H1 (cell line): ENCODE results near the gene POU6F2.

Experiments
- CEBPB ChIP-seq: IDR thresholded peaks from 2 replicates; pipeline ENCODE4 v1.6.1; 2012; ENCODE audit warnings: low read depth, low read length
- EP300 ChIP-seq, 2 experiments: IDR thresholded peaks; 1 replicate in 1 of 2; 2 replicates in 1 of 2; pipeline ENCODE4 v1.6.1; 2011 to 2012; ENCODE audit warnings: low read depth in 2 of 2, low read length in 2 of 2, mild to moderate bottlenecking in 2 of 2, borderline replicate concordance in 1 of 2, inconsistent platforms in 1 of 2, moderate library complexity in 1 of 2
- TF ChIP-seq, protein P1 (sequence below): IDR thresholded peaks from 2 replicates; pipeline ENCODE4 v1.6.1; 2012; ENCODE audit warnings: low read length, inconsistent platforms
- TF ChIP-seq, protein P2 (sequence below), 3 experiments: IDR thresholded peaks; 1 replicate in 2 of 3; 2 replicates in 1 of 3; pipeline versions ENCODE4 v1.5.1 to v1.6.1; 2011; ENCODE audit warnings: low read length in 3 of 3, mild to moderate bottlenecking in 3 of 3, inconsistent platforms in 2 of 3, low read depth in 1 of 3, moderate library complexity in 1 of 3; ENCODE audit not compliant: insufficient read depth in 1 of 3; ENCODE audit errors: control extremely low read depth in 1 of 3
- TF ChIP-seq, protein P3 (sequence below): IDR thresholded peaks from 2 replicates; pipeline ENCODE4 v1.6.1; 2011; ENCODE audit warnings: low read length, improper control_type of control experiment

- TF ChIP-seq, protein P1, sequence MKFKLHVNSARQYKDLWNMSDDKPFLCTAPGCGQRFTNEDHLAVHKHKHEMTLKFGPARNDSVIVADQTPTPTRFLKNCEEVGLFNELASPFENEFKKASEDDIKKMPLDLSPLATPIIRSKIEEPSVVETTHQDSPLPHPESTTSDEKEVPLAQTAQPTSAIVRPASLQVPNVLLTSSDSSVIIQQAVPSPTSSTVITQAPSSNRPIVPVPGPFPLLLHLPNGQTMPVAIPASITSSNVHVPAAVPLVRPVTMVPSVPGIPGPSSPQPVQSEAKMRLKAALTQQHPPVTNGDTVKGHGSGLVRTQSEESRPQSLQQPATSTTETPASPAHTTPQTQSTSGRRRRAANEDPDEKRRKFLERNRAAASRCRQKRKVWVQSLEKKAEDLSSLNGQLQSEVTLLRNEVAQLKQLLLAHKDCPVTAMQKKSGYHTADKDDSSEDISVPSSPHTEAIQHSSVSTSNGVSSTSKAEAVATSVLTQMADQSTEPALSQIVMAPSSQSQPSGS: no peak
- TF ChIP-seq, protein P2, sequence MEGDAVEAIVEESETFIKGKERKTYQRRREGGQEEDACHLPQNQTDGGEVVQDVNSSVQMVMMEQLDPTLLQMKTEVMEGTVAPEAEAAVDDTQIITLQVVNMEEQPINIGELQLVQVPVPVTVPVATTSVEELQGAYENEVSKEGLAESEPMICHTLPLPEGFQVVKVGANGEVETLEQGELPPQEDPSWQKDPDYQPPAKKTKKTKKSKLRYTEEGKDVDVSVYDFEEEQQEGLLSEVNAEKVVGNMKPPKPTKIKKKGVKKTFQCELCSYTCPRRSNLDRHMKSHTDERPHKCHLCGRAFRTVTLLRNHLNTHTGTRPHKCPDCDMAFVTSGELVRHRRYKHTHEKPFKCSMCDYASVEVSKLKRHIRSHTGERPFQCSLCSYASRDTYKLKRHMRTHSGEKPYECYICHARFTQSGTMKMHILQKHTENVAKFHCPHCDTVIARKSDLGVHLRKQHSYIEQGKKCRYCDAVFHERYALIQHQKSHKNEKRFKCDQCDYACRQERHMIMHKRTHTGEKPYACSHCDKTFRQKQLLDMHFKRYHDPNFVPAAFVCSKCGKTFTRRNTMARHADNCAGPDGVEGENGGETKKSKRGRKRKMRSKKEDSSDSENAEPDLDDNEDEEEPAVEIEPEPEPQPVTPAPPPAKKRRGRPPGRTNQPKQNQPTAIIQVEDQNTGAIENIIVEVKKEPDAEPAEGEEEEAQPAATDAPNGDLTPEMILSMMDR (IDR thresholded peaks at IDR 0.05; ENCODE audit: control extremely low read depth in 1 of 3, insufficient read depth in 1 of 3, low read depth in 1 of 3, low read length in 3 of 3): no peak
- TF ChIP-seq, protein P3, sequence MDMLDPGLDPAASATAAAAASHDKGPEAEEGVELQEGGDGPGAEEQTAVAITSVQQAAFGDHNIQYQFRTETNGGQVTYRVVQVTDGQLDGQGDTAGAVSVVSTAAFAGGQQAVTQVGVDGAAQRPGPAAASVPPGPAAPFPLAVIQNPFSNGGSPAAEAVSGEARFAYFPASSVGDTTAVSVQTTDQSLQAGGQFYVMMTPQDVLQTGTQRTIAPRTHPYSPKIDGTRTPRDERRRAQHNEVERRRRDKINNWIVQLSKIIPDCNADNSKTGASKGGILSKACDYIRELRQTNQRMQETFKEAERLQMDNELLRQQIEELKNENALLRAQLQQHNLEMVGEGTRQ: no peak
- TF ChIP-seq EP300 (IDR thresholded peaks at IDR 0.05; ENCODE audit: borderline replicate concordance in 1 of 2, low read depth in 2 of 2, low read length in 2 of 2) (no peak), CEBPB (no peak)
Measured at GRCh38 chr7:39488467-39489393, 511.0 kb downstream of the POU6F2 start.
